ENCODE data around the gene VAMP7. TPM values are rescaled to one million over a fixed set of nuclear protein-coding genes. Genes with fewer than 3 reads are reported as not detected.

VAMP7 gene
- total RNA-seq, 1 experiment from 2014 or later: 19.9 TPM

DNA sequence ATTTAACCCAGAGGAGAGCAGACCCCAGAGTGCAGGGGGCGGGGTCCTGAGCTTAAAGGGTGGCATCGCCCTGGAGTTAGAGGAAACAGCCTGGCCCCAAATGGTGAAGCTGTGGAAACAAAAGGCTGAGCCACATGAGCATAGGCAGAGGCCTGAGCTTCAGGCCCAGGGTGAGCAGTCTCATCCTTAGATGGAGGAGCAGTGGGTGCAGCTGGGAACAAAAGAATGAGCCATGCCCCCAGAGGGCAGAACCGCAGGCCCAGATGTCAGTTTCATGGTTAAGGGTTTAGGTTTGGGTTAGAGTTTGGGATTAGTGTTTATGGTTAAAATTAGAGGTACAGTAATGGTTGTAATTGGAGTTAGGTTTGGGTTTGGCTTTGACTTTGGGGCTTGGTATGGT is 71.9 kb downstream of the VAMP7 start:
- Histone ChIP-seq H3K79me2 (ENCODE audit: insufficient read depth, low read length) (no peaks in the 10 kb centered on the region), H2BK12ac (ENCODE audit: insufficient read length, low read depth, low read length) (no peak overlapping the region), H3K23ac (ENCODE audit: insufficient read length, low read depth, low read length) (no peak overlapping the region), H3K56ac (ENCODE audit: insufficient read length, low read depth, low read length) (no peak overlapping the region), H3K9me3 (ENCODE audit: control insufficient read depth, low read depth, low read length) (peaks cover 49% of the 10 kb centered on the region), H3T11ph (ENCODE audit: low read length) (no peak overlapping the region), H3K14ac (ENCODE audit: insufficient read depth, low read length) (no peak overlapping the region), H3K9ac (ENCODE audit: extremely low read depth, insufficient read length, low read length) (no peak overlapping the region), H2BK5ac (ENCODE audit: insufficient read length, low read length) (no peak overlapping the region), H2BK20ac (ENCODE audit: low read depth, low read length, poor library complexity, severe bottlenecking) (no peak overlapping the region), H3K4ac (ENCODE audit: low read depth, low read length) (no peak overlapping the region), H3K27me3 (ENCODE audit: insufficient read depth, low read length) (no peaks in the 10 kb centered on the region), H4K20me1 (ENCODE audit: control insufficient read depth, insufficient read depth, insufficient read length) (no peaks in the 10 kb centered on the region), H2AK5ac (ENCODE audit: insufficient read length, low read length) (no peak overlapping the region), H4K5ac (ENCODE audit: insufficient read length, low read depth, low read length) (no peak overlapping the region), H2BK15ac (ENCODE audit: low read depth, low read length) (no peak overlapping the region), H2AFZ (ENCODE audit: low read length) (no peak overlapping the region), H4K8ac (replicated peaks; ENCODE audit: insufficient read length, low read depth, low read length) (no peak overlapping the region), H3K4me2 (ENCODE audit: insufficient read depth, insufficient read length, low read length) (no peak overlapping the region), H3K79me1 (ENCODE audit: insufficient read depth, low read depth, low read length, poor library complexity, severe bottlenecking) (no peaks in the 10 kb centered on the region), H3K18ac (ENCODE audit: insufficient read length, low read depth, low read length) (no peak overlapping the region), H3K27ac (ENCODE audit: insufficient read length, low read depth, low read length) (no peak overlapping the region), H3K23me2 (ENCODE audit: insufficient read length, low read depth, low read length, poor library complexity, severe bottlenecking) (no peaks in the 10 kb centered on the region), H4K91ac (ENCODE audit: insufficient read length, low read depth, low read length) (no peak overlapping the region), H3K4me1 (ENCODE audit: insufficient read depth, low read length) (no peaks in the 10 kb centered on the region; the same call in 1 of the 2 replicates), H2BK120ac (ENCODE audit: low read depth, low read length, poor library complexity, severe bottlenecking) (no peak overlapping the region)
- no peak for TF ChIP-seq CTCF (conservative IDR thresholded peaks at IDR 0.05)
- no peak overlapping the region for H3K4me3 Mint-ChIP-seq
- peaks cover 22 to 25% of the 10 kb centered on the region in 2 experiments for H3K9me3 Mint-ChIP-seq
- peaks cover 7 to 9% of the 10 kb centered on the region in 2 experiments for H3K4me1 Mint-ChIP-seq
- H3K27me3 Mint-ChIP-seq (ENCODE audit: low read depth): no peaks in the 10 kb centered on the region; the same call in 1 of the 2 replicates
- H3K27ac Mint-ChIP-seq: no peak overlapping the region
- no CpG with 5 or more reads among the region's 3 CpGs for WGBS (ENCODE audit: extremely low coverage, insufficient read length, low lambda C conversion rate)
- no peak for DNase-seq
- H3K36me3 Mint-ChIP-seq (ENCODE audit: insufficient read depth in 1 of 3, low read depth in 3 of 3): peaks cover 0 to 2% (median 2%) of the 10 kb centered on the region in 3 experiments; a peak in 4 of 7 replicates

All from H9 (cell line).